Measurements from ENCODE around the gene ANKRD22.

ANKRD22 gene

GRCh38 chr10:88832376-88832775 lies 19.3 kb downstream of the ANKRD22 start:
- H3K27me3 ChIP-seq (replicated peaks; ENCODE audit: control insufficient read depth, insufficient read depth, low read length), result no peaks in the 10 kb centered on the region
- DNase-seq (ENCODE audit: extremely low read depth, insufficient read length), result no peak
- no peak overlapping the region for H3K4me3 ChIP-seq (replicated peaks; ENCODE audit: low read depth, low read length)
- no peaks in the 10 kb centered on the region for H3K36me3 ChIP-seq (ENCODE audit: control insufficient read depth, insufficient read depth, low read length)
- TF ChIP-seq, protein P1, sequence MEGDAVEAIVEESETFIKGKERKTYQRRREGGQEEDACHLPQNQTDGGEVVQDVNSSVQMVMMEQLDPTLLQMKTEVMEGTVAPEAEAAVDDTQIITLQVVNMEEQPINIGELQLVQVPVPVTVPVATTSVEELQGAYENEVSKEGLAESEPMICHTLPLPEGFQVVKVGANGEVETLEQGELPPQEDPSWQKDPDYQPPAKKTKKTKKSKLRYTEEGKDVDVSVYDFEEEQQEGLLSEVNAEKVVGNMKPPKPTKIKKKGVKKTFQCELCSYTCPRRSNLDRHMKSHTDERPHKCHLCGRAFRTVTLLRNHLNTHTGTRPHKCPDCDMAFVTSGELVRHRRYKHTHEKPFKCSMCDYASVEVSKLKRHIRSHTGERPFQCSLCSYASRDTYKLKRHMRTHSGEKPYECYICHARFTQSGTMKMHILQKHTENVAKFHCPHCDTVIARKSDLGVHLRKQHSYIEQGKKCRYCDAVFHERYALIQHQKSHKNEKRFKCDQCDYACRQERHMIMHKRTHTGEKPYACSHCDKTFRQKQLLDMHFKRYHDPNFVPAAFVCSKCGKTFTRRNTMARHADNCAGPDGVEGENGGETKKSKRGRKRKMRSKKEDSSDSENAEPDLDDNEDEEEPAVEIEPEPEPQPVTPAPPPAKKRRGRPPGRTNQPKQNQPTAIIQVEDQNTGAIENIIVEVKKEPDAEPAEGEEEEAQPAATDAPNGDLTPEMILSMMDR (IDR thresholded peaks at IDR 0.05; ENCODE audit: insufficient read depth, low read length, poor library complexity, severe bottlenecking), result no peak

GRCh38 chr10:88831709-88832108 lies 19.9 kb downstream of the ANKRD22 start:
- TF ChIP-seq, protein P1 (IDR thresholded peaks at IDR 0.05; ENCODE audit: insufficient read depth, low read length, poor library complexity, severe bottlenecking), result no peak
- DNase-seq (ENCODE audit: extremely low read depth, insufficient read length), result no peak
- Histone ChIP-seq H3K27me3 (replicated peaks; ENCODE audit: control insufficient read depth, insufficient read depth, low read length) (no peaks in the 10 kb centered on the region), H3K36me3 (ENCODE audit: control insufficient read depth, insufficient read depth, low read length) (no peaks in the 10 kb centered on the region), H3K4me3 (replicated peaks; ENCODE audit: low read depth, low read length) (no peak overlapping the region)

- Histone ChIP-seq H3K4me3 (replicated peaks; ENCODE audit: low read depth, low read length) (no peak overlapping the region), H3K27me3 (replicated peaks; ENCODE audit: control insufficient read depth, insufficient read depth, low read length) (no peaks in the 10 kb centered on the region), H3K36me3 (ENCODE audit: control insufficient read depth, insufficient read depth, low read length) (no peaks in the 10 kb centered on the region)
- TF ChIP-seq, protein P1 (IDR thresholded peaks at IDR 0.05; ENCODE audit: insufficient read depth, low read length, poor library complexity, severe bottlenecking), result no peak
- no peak for DNase-seq (ENCODE audit: extremely low read depth, insufficient read length)
Observed at GRCh38 chr10:88830643-88831268, 20.9 kb downstream of the ANKRD22 start.

DNA sequence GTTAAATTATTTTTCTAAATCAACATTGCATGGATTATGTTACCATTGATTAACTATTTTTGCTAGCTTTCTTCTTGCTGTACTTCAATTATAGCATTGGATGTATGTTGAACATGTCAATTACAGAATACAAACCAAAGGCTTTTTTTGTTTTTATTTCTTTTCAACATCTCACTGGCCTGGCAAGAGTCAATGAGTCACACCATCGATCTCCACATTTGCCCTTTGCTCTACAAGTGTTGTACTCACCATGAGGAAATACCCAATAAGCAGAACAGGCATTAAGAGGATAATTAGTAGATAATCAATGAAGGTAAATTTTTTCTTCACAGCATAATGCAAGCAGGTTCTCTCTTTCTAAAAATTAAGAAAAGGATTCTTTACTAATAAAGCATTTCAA lies 23.3 kb downstream of the ANKRD22 start:
- TF ChIP-seq, protein P1 (IDR thresholded peaks at IDR 0.05; ENCODE audit: insufficient read depth, low read length, poor library complexity, severe bottlenecking), result no peak
- no peaks in the 10 kb centered on the region for H3K36me3 ChIP-seq (ENCODE audit: control insufficient read depth, insufficient read depth, low read length)
- no peak for DNase-seq (ENCODE audit: extremely low read depth, insufficient read length)
- no peak overlapping the region for H3K4me3 ChIP-seq (replicated peaks; ENCODE audit: low read depth, low read length)
- no peaks in the 10 kb centered on the region for H3K27me3 ChIP-seq (replicated peaks; ENCODE audit: control insufficient read depth, insufficient read depth, low read length)

DNA sequence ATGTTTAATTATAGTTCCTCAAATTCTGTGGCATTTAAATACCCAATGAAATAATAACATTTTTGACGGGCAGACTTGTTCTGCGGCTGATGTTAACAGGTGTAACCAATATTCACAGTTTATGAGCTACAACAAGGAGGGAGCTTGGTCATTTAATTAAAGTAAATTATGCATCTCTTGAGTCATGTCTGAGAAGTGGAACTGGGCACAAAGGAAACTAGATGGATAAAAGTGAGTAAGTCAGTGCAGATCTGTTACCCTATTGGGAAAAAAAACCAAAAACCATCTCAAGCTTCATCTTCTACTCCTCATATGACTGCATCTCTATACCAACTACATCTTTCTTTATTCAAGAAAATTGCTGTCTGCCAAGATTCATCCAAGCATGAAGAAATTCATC lies 24.0 kb downstream of the ANKRD22 start:
- no peaks in the 10 kb centered on the region for H3K36me3 ChIP-seq (ENCODE audit: control insufficient read depth, insufficient read depth, low read length)
- TF ChIP-seq, protein P1 (IDR thresholded peaks at IDR 0.05; ENCODE audit: insufficient read depth, low read length, poor library complexity, severe bottlenecking), result no peak

DNA sequence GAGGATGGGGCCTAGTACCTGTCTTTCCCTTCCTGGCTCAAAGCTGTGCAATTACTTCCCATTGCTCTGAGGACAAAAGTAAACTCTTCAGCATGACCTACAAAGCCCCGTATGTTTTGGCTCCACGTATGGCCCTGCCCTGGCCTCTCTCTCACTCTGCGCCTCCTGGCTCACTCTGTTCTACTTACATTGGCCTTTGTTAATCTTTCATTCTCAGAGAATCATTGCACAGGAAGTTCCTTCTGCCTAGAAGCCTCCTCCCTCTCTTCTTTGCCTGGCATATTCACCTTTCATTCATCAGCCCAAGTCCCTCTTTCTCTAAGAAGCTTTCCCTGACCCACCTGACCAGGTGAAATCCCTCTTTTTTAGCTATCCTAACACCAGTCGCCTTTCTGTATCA lies 25.3 kb downstream of the ANKRD22 start:
- DNase-seq (ENCODE audit: extremely low read depth, insufficient read length), result no peak
- H3K36me3 ChIP-seq (ENCODE audit: control insufficient read depth, insufficient read depth, low read length), result no peaks in the 10 kb centered on the region
- H3K4me3 ChIP-seq (replicated peaks; ENCODE audit: low read depth, low read length), result no peak overlapping the region
- no peaks in the 10 kb centered on the region for H3K27me3 ChIP-seq (replicated peaks; ENCODE audit: control insufficient read depth, insufficient read depth, low read length)
- TF ChIP-seq, protein P1 (IDR thresholded peaks at IDR 0.05; ENCODE audit: insufficient read depth, low read length, poor library complexity, severe bottlenecking), result no peak

More for the DNA sequence above, 24.0 kb downstream of the ANKRD22 start:
- DNase-seq (ENCODE audit: extremely low read depth, insufficient read length), result no peak
- Histone ChIP-seq H3K27me3 (replicated peaks; ENCODE audit: control insufficient read depth, insufficient read depth, low read length) (no peaks in the 10 kb centered on the region), H3K4me3 (replicated peaks; ENCODE audit: low read depth, low read length) (no peak overlapping the region)

All from GM06990 (cell line).